LoVo (cell line): Measurements from ENCODE around the gene PTRHD1.

Experiments used
- DNase-seq: peaks from one replicate; pipeline ENCODE4 v3.0.0-alpha.2; 2016; ENCODE audit warnings: low spot score

Gene PTRHD1

GRCh38 chr2:24830351-24830750, 37.2 kb upstream of the PTRHD1 start:
- DNase-seq = no peak

- DNase-seq = no peak
Observed at GRCh38 chr2:24828238-24828996, 35.2 kb upstream of the PTRHD1 start.

- DNase-seq = peak; percentile 57
Observed at GRCh38 chr2:24827321-24828237, 34.4 kb upstream of the PTRHD1 start.

- DNase-seq = no peak
Observed at GRCh38 chr2:24826773-24827145, 33.6 kb upstream of the PTRHD1 start.

- no peak for DNase-seq
Observed at GRCh38 chr2:24825883-24826772, 32.9 kb upstream of the PTRHD1 start.

- DNase-seq = no peak
Observed at GRCh38 chr2:24824966-24825882, 32.0 kb upstream of the PTRHD1 start.

- no peak for DNase-seq
Observed at GRCh38 chr2:24824071-24824588, 30.9 kb upstream of the PTRHD1 start.

GRCh38 chr2:24822049-24822706, 29.0 kb upstream of the PTRHD1 start:
- DNase-seq = no peak

- DNase-seq = no peak
Observed at GRCh38 chr2:24821433-24821891, 28.3 kb upstream of the PTRHD1 start.

GRCh38 chr2:24820598-24821432, 27.6 kb upstream of the PTRHD1 start:
- DNase-seq = no peak

GRCh38 chr2:24820175-24820513, 27.0 kb upstream of the PTRHD1 start:
- no peak for DNase-seq

GRCh38 chr2:24819442-24820174, 26.4 kb upstream of the PTRHD1 start:
- DNase-seq = no peak

GRCh38 chr2:24818721-24819167, 25.6 kb upstream of the PTRHD1 start:
- DNase-seq = no peak

GRCh38 chr2:24816884-24817283, 23.7 kb upstream of the PTRHD1 start:
- no peak for DNase-seq

- DNase-seq = no peak
Observed at GRCh38 chr2:24816404-24816803, 23.2 kb upstream of the PTRHD1 start.

- no peak for DNase-seq
Observed at GRCh38 chr2:24815171-24815570, 22.0 kb upstream of the PTRHD1 start.

GRCh38 chr2:24814516-24814915, 21.3 kb upstream of the PTRHD1 start:
- no peak for DNase-seq

- DNase-seq = no peak
Observed at GRCh38 chr2:24813691-24814137, 20.5 kb upstream of the PTRHD1 start.
